CD14-positive monocyte (primary cell): ENCODE results near the gene ARID1B. TPM values are rescaled to one million over a fixed set of nuclear protein-coding genes. Genes with fewer than 3 reads are reported as not detected.

Experiments
- DNase-seq, 3 donors: peaks; one replicate each; pipeline ENCODE4 v3.0.0-alpha.2; 2011 to 2022
- H2AFZ ChIP-seq: 2 replicates; pipeline ENCODE4 v1.6.0; 2012; ENCODE audit warnings: mild to moderate bottlenecking, low read depth, low read length, inconsistent platforms; ENCODE audit not compliant: insufficient read depth, poor library complexity, severe bottlenecking
- H3K27ac ChIP-seq, 2 donors: 1 replicate in 1 of 2; 2 replicates in 1 of 2; pipeline ENCODE4 v1.5.1; 2012 to 2013; ENCODE audit warnings: low read length in 2 of 2, control low read depth in 1 of 2, inconsistent platforms in 1 of 2, low read depth in 1 of 2, mild to moderate bottlenecking in 1 of 2
- H3K27me3 ChIP-seq, 2 donors: one replicate each; pipeline versions ENCODE4 v1.6.0 to v1.6.1; 2011 to 2013; ENCODE audit warnings: low read length in 2 of 2; ENCODE audit not compliant: control insufficient read depth in 2 of 2, insufficient read depth in 2 of 2
- H3K36me3 ChIP-seq, 2 donors: replicated peaks in 1 of 2; 1 replicate in 1 of 2; 2 replicates in 1 of 2; pipeline versions ENCODE4 v1.5.1 to v1.6.1; 2012 to 2013; ENCODE audit warnings: low read length in 2 of 2, control low read depth in 1 of 2, inconsistent platforms in 1 of 2, mild to moderate bottlenecking in 1 of 2; ENCODE audit not compliant: insufficient read depth in 2 of 2, control insufficient read depth in 1 of 2
- H3K4me1 ChIP-seq, 2 donors: 1 replicate in 1 of 2; 2 replicates in 1 of 2; pipeline versions ENCODE4 v1.5.1 to v1.6.1; 2012 to 2013; ENCODE audit warnings: low read length in 2 of 2, control low read depth in 1 of 2, inconsistent platforms in 1 of 2, mild to moderate bottlenecking in 1 of 2, moderate library complexity in 1 of 2; ENCODE audit not compliant: insufficient read depth in 2 of 2, control insufficient read depth in 1 of 2
- H3K4me2 ChIP-seq: replicated peaks from 2 replicates; pipeline ENCODE3; 2012; ENCODE audit warnings: low read length, moderate library complexity, mild to moderate bottlenecking; ENCODE audit not compliant: poor library complexity, severe bottlenecking; ENCODE audit errors: extremely low read depth
- H3K4me3 ChIP-seq, 3 experiments: fragments of 200-600 bp in 1 of 3; sonication (generic) in 1 of 3; replicated peaks in 1 of 3; 1 replicate in 2 of 3; 2 replicates in 1 of 3; pipeline ENCODE4 v1.5.1; 2011 to 2013; ENCODE audit warnings: low read length in 3 of 3, mild to moderate bottlenecking in 3 of 3, control low read depth in 2 of 3, low read depth in 2 of 3, inconsistent platforms in 1 of 3, moderate library complexity in 1 of 3
- H3K79me2 ChIP-seq: 2 replicates; pipeline ENCODE4 v1.6.0; 2012; ENCODE audit warnings: mild to moderate bottlenecking, control low read depth, inconsistent platforms, low read length, moderate library complexity; ENCODE audit not compliant: insufficient read depth
- H3K9ac ChIP-seq: 2 replicates; pipeline ENCODE4 v1.6.0; 2017; ENCODE audit warnings: low read length, mild to moderate bottlenecking; ENCODE audit not compliant: insufficient read depth, poor library complexity, severe bottlenecking
- H3K9me3 ChIP-seq, 2 donors: replicated peaks in 1 of 2; 1 replicate in 1 of 2; 2 replicates in 1 of 2; pipeline versions ENCODE4 v1.5.1 to v1.6.1; 2012 to 2013; ENCODE audit warnings: low read length in 2 of 2, control low read depth in 1 of 2; ENCODE audit not compliant: control insufficient read depth in 1 of 2, insufficient read depth in 1 of 2
- H4K20me1 ChIP-seq: 2 replicates; pipeline ENCODE4 v1.6.0; 2012; ENCODE audit warnings: mild to moderate bottlenecking, low read length, control low read depth, moderate library complexity; ENCODE audit not compliant: insufficient read depth
- H3K27ac Mint-ChIP-seq, 7 donors: one replicate each; pipeline ENCODE4 v1.8.0; 2020; ENCODE audit warnings: mild to moderate bottlenecking in 7 of 7, mixed read lengths in 7 of 7, moderate library complexity in 6 of 7, inconsistent platforms in 2 of 7
- H3K27me3 Mint-ChIP-seq, 3 donors: one replicate each; pipeline ENCODE4 v1.8.0; 2021 to 2022; ENCODE audit warnings: low read depth in 3 of 3, mild to moderate bottlenecking in 3 of 3, mixed read lengths in 3 of 3, moderate library complexity in 3 of 3, inconsistent platforms in 1 of 3
- H3K36me3 Mint-ChIP-seq, 2 donors: one replicate each; pipeline ENCODE4 v1.8.0; 2020; ENCODE audit warnings: mixed read lengths in 2 of 2, inconsistent platforms in 1 of 2, mild to moderate bottlenecking in 1 of 2
- H3K4me1 Mint-ChIP-seq: one replicate; pipeline ENCODE4 v1.8.0; 2020; ENCODE audit warnings: mild to moderate bottlenecking, mixed read lengths
- H3K4me3 Mint-ChIP-seq, 2 donors: one replicate each; pipeline ENCODE4 v1.8.0; 2020; ENCODE audit warnings: mild to moderate bottlenecking in 2 of 2, mixed read lengths in 2 of 2, moderate library complexity in 1 of 2
- H3K9me3 Mint-ChIP-seq, 7 donors: one replicate each; pipeline ENCODE4 v1.8.0; 2020 to 2022; ENCODE audit warnings: mixed read lengths in 7 of 7, mild to moderate bottlenecking in 6 of 7, moderate library complexity in 6 of 7, inconsistent platforms in 2 of 7
- WGBS: methylation state at CpG from one replicate; pipeline ENCODE4 v1.1.5; 2013; ENCODE audit warnings: missing lambda C conversion rate; ENCODE audit not compliant: insufficient coverage; 5-methylcytosine and 5-hydroxymethylcytosine counted together
- intact Hi-C, 2 donors: fragments of 100-400 bp; cut with micrococcal nuclease; formaldehyde crosslinking; loops; one replicate each; pipeline versions ENCODE4 v1.15.0 to v1.15.1; 2023
- polyA plus RNA-seq, 3 donors: library from polyadenylated mRNA; depleted of rRNA in 1 of 3; unstranded in 2 of 3; stranded (reverse) in 1 of 3; fragments of 300-500 nt in 2 of 3; fragments of >200 nt in 1 of 3; fragmentation: Illumina TruSeq in 2 of 3; gene quantifications; 1 replicate in 2 of 3; 2 replicates in 1 of 3; pipeline ENCODE4 v1.2.3, GENCODE V29; 2012 to 2021
- TF ChIP-seq, protein P1 (sequence below): fragments of 200-600 bp; IDR thresholded peaks from one replicate; pipeline ENCODE4 v1.8.0; 2022; ENCODE audit warnings: antibody characterized with exemption, mild to moderate bottlenecking

The ARID1B gene
- polyA plus RNA-seq, 3 donors = 3.2 to 22.1 (median 3.8) TPM

DNA sequence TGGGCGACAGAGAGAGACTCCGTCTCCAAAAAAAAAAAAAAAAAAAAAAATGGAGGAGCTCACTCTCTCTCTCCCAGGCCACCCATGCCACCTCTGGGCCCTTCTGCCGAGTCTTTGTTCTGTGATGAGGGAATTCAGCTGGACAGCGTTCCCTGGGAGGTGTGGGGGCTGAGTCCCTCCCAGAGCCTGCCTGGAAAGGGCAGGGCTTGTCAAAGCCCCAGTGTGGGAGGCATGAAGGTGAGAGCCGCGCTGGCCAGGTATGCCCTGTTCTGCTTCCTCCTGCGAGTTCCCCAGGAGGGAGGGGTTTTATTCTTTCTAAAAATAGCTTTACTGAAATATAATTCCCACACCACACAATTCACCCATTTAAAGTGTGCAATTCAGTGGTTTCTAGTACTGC is 476.5 kb downstream of the ARID1B start:
- Histone ChIP-seq H3K27me3 (no peaks in the 10 kb centered on the region), H3K79me2 (no peaks in the 10 kb centered on the region), H3K4me3 (no peak overlapping the region), H3K4me2 (no peak overlapping the region), H4K20me1 (no peaks in the 10 kb centered on the region), H3K4me1 (no peaks in the 10 kb centered on the region), H3K9me3 (peaks cover 0 to 2% of the 10 kb centered on the region in 2 donors), H3K9ac (no peak overlapping the region), H2AFZ (no peak overlapping the region), H3K27ac (no peak overlapping the region), H3K36me3 (no peaks in the 10 kb centered on the region)
- intact Hi-C loops = no loop called here
- H3K4me3 Mint-ChIP-seq = no peak overlapping the region
- no peaks in the 10 kb centered on the region for H3K36me3 Mint-ChIP-seq
- peaks cover 3 to 12% (median 6%) of the 10 kb centered on the region in 3 donors for H3K27me3 Mint-ChIP-seq
- H3K4me1 Mint-ChIP-seq = no peaks in the 10 kb centered on the region
- no peak overlapping the region for H3K27ac Mint-ChIP-seq
- H3K9me3 Mint-ChIP-seq = peaks cover 0 to 5% (median 2%) of the 10 kb centered on the region in 7 donors
- TF ChIP-seq, protein P1, sequence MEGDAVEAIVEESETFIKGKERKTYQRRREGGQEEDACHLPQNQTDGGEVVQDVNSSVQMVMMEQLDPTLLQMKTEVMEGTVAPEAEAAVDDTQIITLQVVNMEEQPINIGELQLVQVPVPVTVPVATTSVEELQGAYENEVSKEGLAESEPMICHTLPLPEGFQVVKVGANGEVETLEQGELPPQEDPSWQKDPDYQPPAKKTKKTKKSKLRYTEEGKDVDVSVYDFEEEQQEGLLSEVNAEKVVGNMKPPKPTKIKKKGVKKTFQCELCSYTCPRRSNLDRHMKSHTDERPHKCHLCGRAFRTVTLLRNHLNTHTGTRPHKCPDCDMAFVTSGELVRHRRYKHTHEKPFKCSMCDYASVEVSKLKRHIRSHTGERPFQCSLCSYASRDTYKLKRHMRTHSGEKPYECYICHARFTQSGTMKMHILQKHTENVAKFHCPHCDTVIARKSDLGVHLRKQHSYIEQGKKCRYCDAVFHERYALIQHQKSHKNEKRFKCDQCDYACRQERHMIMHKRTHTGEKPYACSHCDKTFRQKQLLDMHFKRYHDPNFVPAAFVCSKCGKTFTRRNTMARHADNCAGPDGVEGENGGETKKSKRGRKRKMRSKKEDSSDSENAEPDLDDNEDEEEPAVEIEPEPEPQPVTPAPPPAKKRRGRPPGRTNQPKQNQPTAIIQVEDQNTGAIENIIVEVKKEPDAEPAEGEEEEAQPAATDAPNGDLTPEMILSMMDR = no peak
- DNase-seq = no peak
- WGBS = 100% methylated on average over 1 of the region's 7 CpGs

DNA sequence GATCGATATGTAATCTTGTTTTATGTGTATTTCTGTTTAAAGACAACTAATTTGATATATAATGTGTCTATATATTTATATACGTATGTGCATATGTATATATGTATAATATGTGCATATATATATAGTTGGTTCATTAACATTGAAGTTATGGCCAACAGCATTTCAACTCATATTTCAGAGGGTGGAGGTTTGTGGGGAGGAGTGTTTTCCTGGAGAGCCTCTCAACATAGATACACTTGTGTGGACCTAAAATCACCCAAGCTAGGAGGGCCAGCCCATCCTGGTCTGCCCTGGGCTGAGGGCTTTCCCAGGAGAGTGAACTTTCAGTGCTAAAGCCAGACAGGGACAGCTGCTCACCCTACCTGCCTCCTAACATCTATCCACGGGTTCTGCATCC is 477.4 kb downstream of the ARID1B start:
- Histone ChIP-seq H3K36me3 (no peaks in the 10 kb centered on the region), H3K9ac (no peak overlapping the region), H3K4me2 (no peak overlapping the region), H4K20me1 (no peaks in the 10 kb centered on the region), H3K4me1 (no peaks in the 10 kb centered on the region), H3K27me3 (no peaks in the 10 kb centered on the region), H3K79me2 (no peaks in the 10 kb centered on the region), H3K4me3 (no peak overlapping the region), H3K27ac (no peak overlapping the region), H2AFZ (no peak overlapping the region), H3K9me3 (no peaks in the 10 kb centered on the region)
- no peak overlapping the region for H3K27ac Mint-ChIP-seq
- no peaks in the 10 kb centered on the region for H3K9me3 Mint-ChIP-seq
- TF ChIP-seq, protein P1 = no peak
- DNase-seq = no peak
- no peaks in the 10 kb centered on the region for H3K36me3 Mint-ChIP-seq
- no peaks in the 10 kb centered on the region for H3K4me1 Mint-ChIP-seq
- WGBS = 86% methylated on average over 1 of the region's 3 CpGs
- no peak overlapping the region for H3K4me3 Mint-ChIP-seq
- H3K27me3 Mint-ChIP-seq = peaks cover 3 to 18% (median 6%) of the 10 kb centered on the region in 3 donors
- intact Hi-C loops = no loop called here
